Measurements from ENCODE around the gene LRRN1.
"Not testable (repeated sequence)": the region's sequence is repeated elsewhere in the genome, so short reads cannot be mapped to it uniquely, and the experiment has no call there.

Gene LRRN1

GRCh38 chr3:3813013-3813412 lies 13.8 kb downstream of the LRRN1 start:
- no peak for DNase-seq (ENCODE audit: low spot score)

GRCh38 chr3:3815206-3815605 lies 16.0 kb downstream of the LRRN1 start:
- no peak for DNase-seq (ENCODE audit: low spot score)

- no peak for DNase-seq (ENCODE audit: low spot score)
Measured at GRCh38 chr3:3816034-3816433, 16.8 kb downstream of the LRRN1 start.

GRCh38 chr3:3817865-3818264 lies 18.6 kb downstream of the LRRN1 start:
- no peak for DNase-seq (ENCODE audit: low spot score)

GRCh38 chr3:3821777-3822176 lies 22.5 kb downstream of the LRRN1 start:
- DNase-seq (ENCODE audit: low spot score): no peak

GRCh38 chr3:3825035-3825434 lies 25.8 kb downstream of the LRRN1 start:
- DNase-seq (ENCODE audit: low spot score): no peak

- no peak for DNase-seq (ENCODE audit: low spot score)
Measured at GRCh38 chr3:3826521-3826920, 27.3 kb downstream of the LRRN1 start.

- no peak for DNase-seq (ENCODE audit: low spot score)
Measured at GRCh38 chr3:3827111-3827510, 27.9 kb downstream of the LRRN1 start.

- not testable (repeated sequence) for DNase-seq (ENCODE audit: low spot score)
Measured at GRCh38 chr3:3828417-3828816, 29.2 kb downstream of the LRRN1 start.

- DNase-seq (ENCODE audit: low spot score): no peak
Measured at GRCh38 chr3:3836845-3837244, 37.6 kb downstream of the LRRN1 start.

GRCh38 chr3:3842356-3842755 lies 43.1 kb downstream of the LRRN1 start:
- DNase-seq (ENCODE audit: low spot score): no peak

GRCh38 chr3:3847994-3848922 lies 49.0 kb downstream of the LRRN1 start:
- DNase-seq (ENCODE audit: low spot score): no peak

- no peak for DNase-seq (ENCODE audit: low spot score)
Measured at GRCh38 chr3:3848923-3849275, 49.7 kb downstream of the LRRN1 start.

- DNase-seq (ENCODE audit: low spot score): no peak
Measured at GRCh38 chr3:3851621-3852323, 52.5 kb downstream of the LRRN1 start.

GRCh38 chr3:3853544-3853943 lies 54.3 kb downstream of the LRRN1 start:
- DNase-seq (ENCODE audit: low spot score): no peak

- DNase-seq (ENCODE audit: low spot score): no peak
Measured at GRCh38 chr3:3855056-3855455, 55.8 kb downstream of the LRRN1 start.

- DNase-seq (ENCODE audit: low spot score): no peak
Measured at GRCh38 chr3:3860235-3860634, 61.0 kb downstream of the LRRN1 start.

GRCh38 chr3:3862534-3862933 lies 63.3 kb downstream of the LRRN1 start:
- no peak for DNase-seq (ENCODE audit: low spot score)

GRCh38 chr3:3875491-3875890 lies 76.3 kb downstream of the LRRN1 start:
- DNase-seq (ENCODE audit: low spot score): no peak

- no peak for DNase-seq (ENCODE audit: low spot score)
Measured at GRCh38 chr3:3881050-3881449, 81.8 kb downstream of the LRRN1 start.

GRCh38 chr3:3887311-3887710 lies 88.1 kb downstream of the LRRN1 start:
- DNase-seq (ENCODE audit: low spot score): not testable (repeated sequence)

GRCh38 chr3:3893590-3893989 lies 94.4 kb downstream of the LRRN1 start:
- DNase-seq (ENCODE audit: low spot score): no peak

All from kidney capillary endothelial cell (primary cell).